AG10803 (cell line): ENCODE data around the gene RAPGEF5.
A peak's percentile ranks its signal among the peaks of the same experiment; 100 is the strongest.

ENCODE experiments used
- DNase-seq: peaks from one replicate; pipeline ENCODE4 v3.0.0; 2010; ENCODE audit warnings: low read depth
- H3K4me3 ChIP-seq: 2 replicates; pipeline ENCODE4 v1.5.1; 2011; ENCODE audit warnings: mild to moderate bottlenecking, low read length, control low read depth
- CTCF ChIP-seq: conservative IDR thresholded peaks from 2 replicates; pipeline ENCODE4 v1.5.1; 2011; ENCODE audit warnings: mild to moderate bottlenecking, low read length, control low read depth, inconsistent platforms

RAPGEF5 gene

GRCh38 chr7:22142572-22142971, 214.4 kb downstream of the RAPGEF5 start:
- no peak overlapping the region for H3K4me3 ChIP-seq
- TF ChIP-seq CTCF = no peak
- no peak for DNase-seq

GRCh38 chr7:22141355-22141754, 215.6 kb downstream of the RAPGEF5 start:
- DNase-seq = no peak
- no peak for TF ChIP-seq CTCF

DNA sequence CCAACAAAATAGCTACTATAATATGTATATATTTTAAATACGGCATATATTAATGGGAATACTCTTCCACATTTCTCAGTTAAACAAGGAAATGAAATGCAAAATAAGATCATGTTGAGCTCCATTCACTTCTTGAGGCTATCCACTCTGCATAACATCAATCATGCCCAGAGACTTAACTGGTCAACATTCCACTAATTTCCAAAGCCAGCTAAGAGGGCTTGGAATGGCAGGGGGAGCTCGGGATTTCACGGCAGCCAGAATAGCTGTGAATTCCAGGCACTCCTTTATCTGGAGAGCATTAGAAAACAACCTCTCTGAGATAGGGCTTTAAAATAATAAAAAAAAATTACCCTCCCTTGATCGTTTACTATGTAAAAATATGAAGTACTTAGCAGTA, 216.4 kb downstream of the RAPGEF5 start:
- peak; percentile 56 for DNase-seq
- TF ChIP-seq CTCF = no peak
- no peak overlapping the region for H3K4me3 ChIP-seq

More at GRCh38 chr7:22141355-22141754, 215.6 kb downstream of the RAPGEF5 start:
- H3K4me3 ChIP-seq = no peak overlapping the region

DNA sequence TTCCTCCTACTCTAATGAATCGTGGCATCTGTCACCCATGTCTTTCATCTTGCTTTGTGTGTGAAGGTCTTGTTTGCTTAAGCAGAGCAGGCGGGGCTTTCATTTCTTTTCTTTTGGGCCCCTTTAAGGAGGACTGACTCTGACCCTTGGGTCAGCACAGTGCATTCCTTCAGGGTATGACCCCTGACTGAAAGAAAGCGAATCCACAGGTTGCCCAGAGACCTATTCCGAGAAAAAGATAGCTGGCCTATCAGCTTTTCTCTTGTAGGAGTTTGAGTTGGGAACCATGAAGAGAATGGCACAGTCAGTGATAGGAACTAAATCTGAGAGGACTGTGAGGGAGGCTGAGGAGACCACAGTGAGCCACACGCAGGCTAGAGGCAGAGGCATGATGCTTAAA, 218.1 kb downstream of the RAPGEF5 start:
- no peak overlapping the region for H3K4me3 ChIP-seq
- no peak for TF ChIP-seq CTCF
- DNase-seq = no peak

DNA sequence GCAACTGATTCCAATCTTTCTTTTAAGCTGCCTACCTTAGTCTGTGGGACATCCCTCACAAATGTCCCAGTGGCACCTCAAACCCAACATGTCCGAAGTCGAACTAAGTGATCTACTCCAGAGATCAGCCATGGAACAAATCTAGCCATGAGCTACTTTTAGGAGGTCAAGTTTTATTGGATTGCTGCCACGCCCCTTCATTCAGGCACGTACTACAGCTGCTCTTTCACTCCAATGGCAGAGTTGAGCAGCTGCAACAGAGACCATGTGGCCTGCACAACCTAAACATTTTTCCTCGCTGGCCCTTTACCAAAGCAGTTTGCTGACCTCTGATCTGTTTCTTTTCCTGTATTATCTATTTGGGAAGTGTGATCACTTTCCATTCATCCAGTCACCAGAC, 218.8 kb downstream of the RAPGEF5 start:
- H3K4me3 ChIP-seq = no peak overlapping the region
- no peak for TF ChIP-seq CTCF
- DNase-seq = no peak

DNA sequence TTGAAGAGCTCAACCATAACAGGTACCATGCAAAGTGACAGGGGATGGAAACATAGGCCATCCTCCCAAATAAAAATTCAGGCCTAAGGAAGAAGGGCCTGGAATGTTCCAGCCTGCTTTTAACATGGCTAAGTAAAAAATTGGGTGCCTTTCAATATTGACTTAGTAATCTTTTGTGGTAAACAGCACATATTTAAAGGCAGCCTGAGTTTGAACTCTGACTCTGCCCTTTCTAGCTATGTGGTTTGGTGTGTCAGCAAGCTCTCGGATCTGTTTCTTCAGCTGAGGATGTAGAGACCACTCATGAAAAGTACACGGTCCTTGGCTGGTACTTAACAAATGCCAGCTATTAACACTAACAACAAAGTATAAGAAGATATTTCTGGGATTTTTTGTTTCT, 219.5 kb downstream of the RAPGEF5 start:
- TF ChIP-seq CTCF = no peak
- no peak overlapping the region for H3K4me3 ChIP-seq
- peak; percentile 81 for DNase-seq

DNA sequence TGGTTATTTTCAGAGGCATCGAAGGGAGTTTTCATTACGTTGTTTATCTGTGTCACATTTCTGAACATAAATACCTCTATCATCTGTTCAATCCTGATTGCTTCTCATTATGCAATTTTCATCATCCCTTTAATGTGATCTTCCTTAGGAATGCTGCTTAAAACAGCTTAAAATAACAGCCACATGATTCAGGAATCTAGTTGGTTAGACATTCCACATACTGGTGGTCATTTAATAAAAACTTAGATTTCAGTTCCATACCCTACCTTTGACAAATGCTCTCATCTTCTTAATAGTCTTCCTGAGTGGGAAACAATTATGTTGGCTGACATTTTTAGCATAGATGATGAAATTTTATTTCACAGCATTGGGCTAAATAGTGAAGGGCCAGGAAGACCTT, 219.9 kb downstream of the RAPGEF5 start:
- DNase-seq = peak; percentile 87
- H3K4me3 ChIP-seq = no peak overlapping the region
- no peak for TF ChIP-seq CTCF
